Measurements from ENCODE around the gene CCDC121. TPM values are rescaled to one million over a fixed set of nuclear protein-coding genes. Genes with fewer than 3 reads are reported as not detected.
"Not testable (repeated sequence)": the region's sequence is repeated elsewhere in the genome, so short reads cannot be mapped to it uniquely, and the experiment has no call there.

CCDC121 gene
- polyA plus RNA-seq, 4 donors = 11.1 to 15.3 (median 13.2) TPM

GRCh38 chr2:27638037-27638637, 9.3 kb upstream of the CCDC121 start:
- no peak for DNase-seq (ENCODE audit: low read depth in 4 of 4, low spot score in 3 of 4)

DNA sequence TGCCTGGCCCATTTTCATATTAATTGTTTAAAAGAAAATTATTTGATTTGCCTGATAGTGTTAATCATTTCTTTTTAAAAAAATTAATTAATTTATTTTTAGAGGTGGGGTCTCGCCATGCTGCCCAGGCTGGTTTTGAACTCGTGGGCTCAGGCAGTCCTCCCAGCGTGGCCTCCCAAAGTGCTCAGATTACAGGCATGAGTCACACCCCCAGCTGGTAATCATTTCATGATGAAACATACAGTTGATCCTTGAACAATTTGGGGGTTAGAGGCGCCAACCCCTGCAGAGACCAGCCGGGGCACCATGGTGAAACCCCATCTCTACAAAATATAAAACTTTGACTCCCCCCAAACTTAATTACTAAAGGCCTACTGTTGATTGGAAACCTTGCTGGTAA, 8.0 kb upstream of the CCDC121 start:
- DNase-seq (ENCODE audit: low read depth in 4 of 4, low spot score in 3 of 4) = no peak

- no peak for DNase-seq (ENCODE audit: low read depth in 4 of 4, low spot score in 3 of 4)
These were observed 5.5 kb upstream of the CCDC121 start for GRCh38 chr2:27634291-27634690.

DNA sequence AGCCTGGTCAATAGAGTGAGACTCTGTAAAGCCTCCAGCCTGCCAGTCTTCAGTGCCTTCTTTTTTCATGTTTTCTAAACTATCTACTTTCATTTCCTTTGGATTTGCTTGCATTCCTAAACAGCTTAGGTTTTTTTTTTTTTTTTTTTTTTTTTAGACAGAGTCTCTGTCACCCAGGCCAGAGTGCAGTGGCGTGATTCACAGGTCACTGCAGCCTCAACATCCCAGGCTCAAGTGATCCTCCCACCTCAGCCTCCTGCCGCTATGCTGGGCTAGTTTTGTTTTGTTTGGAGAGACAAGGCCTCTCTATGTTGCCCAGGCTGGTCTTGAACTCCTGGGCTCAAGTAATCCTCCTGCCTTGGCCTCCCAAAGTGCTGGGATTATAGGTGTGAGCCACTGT, 1.4 kb upstream of the CCDC121 start:
- not testable (repeated sequence) for DNase-seq (ENCODE audit: low read depth in 4 of 4, low spot score in 3 of 4)

DNA sequence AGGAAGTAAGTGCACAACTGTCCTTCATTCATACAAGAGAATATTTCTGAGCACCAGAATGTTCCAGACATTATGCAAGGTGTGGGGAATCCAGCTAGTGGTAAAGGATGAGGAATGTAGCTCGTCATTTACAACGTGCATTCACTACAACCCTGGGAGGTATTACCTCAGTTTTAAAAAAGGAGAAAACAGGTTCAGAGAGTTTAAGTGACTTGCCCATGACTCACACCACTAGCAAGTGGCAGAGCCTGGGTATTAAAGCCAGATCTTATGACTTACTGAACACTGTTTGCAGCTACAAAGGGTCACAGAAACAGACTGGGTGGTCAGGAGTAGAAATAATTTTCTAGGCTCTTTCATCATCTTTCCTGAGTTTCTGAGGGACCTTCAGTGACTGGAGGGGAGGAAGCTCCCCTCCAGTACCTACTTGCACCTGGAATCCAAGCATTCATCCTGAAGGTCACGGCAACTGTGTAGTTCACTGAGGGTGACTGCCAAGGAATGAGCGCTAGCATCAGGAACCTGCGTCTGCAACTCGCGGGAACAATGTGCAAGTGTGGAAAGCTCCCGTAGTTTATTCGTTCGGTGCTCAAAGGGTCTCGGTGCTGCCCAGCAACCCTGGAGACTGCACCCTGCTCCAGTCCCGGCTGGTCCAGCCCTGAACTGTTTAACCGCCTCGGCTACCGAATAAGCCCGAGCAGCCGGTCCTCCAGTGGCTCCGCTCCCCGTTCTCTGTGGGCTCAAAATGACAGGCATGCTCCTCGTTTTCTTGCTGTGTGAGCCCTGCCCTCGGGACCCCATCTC, 647 bp downstream of the CCDC121 start:
- no peak for DNase-seq (ENCODE audit: low read depth in 4 of 4, low spot score in 3 of 4)

DNA sequence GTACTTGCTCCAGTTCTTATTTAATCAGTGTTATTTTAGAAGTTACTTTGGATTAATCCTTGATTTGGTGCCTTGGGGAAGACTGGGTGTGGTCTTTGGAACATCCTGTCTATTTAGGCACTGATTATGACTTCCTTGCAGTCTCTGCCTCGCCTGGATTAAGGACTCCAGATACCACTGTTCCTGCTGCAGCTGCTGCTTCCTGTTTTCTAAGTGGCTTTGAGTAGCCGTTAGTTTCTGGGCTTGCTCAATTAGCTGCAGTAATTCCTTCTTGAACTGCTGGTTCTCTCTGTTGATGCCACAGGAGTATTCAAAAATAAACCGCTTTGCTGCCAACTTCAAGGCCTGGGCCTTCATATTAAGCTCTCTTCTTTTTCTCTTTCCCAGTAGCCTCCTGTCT, 1.9 kb downstream of the CCDC121 start:
- not testable (repeated sequence) for DNase-seq (ENCODE audit: low read depth in 4 of 4, low spot score in 3 of 4)

DNA sequence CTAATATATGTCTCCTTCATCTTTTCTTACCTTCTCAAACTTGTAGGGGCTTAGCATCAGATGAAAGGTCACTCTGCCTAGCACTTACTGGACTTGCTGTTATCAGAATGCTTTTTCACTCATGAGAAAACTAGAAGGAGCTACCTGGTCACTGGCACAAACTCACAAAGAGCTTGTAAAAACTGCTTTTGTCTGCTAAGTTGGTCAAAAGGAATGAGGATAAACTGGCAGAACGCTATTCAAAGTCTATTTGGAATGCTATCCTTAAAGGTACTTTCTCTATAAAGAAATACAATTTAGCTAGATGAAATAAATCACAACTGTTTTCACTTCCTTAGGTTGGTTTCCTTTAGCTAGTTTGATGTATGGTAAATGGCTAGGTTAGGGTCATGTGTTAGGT, 2.5 kb downstream of the CCDC121 start:
- DNase-seq (ENCODE audit: low read depth in 4 of 4, low spot score in 3 of 4) = not testable (repeated sequence)

DNA sequence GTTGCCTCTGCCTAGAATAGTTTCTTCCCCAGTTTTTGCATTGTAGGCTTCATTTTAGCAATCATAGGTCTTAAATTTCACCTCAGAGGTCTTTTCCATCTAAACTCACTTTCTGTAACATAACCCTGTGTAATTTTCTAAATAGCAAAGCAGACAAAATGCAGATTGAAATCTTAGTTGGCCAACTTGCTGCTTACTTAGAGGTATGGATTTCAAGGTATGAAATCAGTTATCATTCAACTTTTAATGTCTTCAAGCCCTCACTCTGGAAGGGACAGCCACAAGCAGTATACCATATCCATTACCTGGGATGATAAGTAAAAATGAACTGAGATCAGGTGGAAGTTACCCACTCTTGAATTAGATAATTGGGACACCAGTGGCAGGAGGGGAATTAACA, 3.9 kb downstream of the CCDC121 start:
- DNase-seq (ENCODE audit: low read depth in 4 of 4, low spot score in 3 of 4) = no peak

GRCh38 chr2:27622921-27623384, 5.9 kb downstream of the CCDC121 start:
- DNase-seq (ENCODE audit: low read depth in 4 of 4, low spot score in 3 of 4) = no peak

- no peak for DNase-seq (ENCODE audit: low read depth in 4 of 4, low spot score in 3 of 4)
These were observed 7.3 kb downstream of the CCDC121 start for GRCh38 chr2:27621524-27621923.

DNA sequence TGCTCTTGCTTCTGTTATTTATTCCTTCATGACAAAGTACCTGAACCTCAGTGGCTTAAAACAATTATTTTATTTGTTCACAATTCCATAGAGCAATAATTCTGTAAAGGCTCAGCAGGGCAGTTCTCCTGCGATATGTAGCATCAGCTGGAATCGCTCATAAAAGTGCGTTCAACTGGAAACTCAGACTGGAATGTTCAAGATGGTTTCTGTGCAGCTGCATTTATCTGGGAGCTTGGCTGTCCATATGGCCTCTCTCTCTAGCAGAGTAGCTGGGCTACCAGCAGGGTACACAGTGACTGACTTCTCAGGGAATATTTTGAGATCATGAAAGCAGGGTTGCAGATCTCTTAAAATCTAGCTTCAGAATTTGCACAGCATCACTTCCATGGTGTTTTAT, 13.5 kb downstream of the CCDC121 start:
- DNase-seq (ENCODE audit: low read depth in 4 of 4, low spot score in 3 of 4) = no peak

DNA sequence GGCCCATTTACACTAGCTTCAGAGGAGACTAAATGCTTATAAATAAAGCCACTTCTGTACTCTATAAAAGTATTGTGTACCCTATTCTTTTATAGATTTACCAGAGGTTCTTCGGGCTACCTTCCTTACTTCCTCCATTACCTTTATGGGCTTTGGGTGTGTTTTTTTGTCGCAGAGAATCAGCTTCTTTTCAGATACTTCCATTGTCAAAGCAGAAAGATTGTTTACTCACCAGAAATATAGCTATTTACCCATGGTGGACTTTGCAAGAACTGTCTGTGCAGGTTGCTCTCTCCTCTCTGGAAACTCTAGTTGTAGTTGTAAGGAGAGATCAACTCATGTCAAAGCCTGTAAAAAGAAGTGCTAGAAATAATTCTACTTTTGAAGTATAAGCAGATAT, 14.8 kb downstream of the CCDC121 start:
- no peak for DNase-seq (ENCODE audit: low read depth in 4 of 4, low spot score in 3 of 4)

GRCh38 chr2:27606611-27607010, 22.2 kb downstream of the CCDC121 start:
- no peak for DNase-seq (ENCODE audit: low read depth in 4 of 4, low spot score in 3 of 4)

DNA sequence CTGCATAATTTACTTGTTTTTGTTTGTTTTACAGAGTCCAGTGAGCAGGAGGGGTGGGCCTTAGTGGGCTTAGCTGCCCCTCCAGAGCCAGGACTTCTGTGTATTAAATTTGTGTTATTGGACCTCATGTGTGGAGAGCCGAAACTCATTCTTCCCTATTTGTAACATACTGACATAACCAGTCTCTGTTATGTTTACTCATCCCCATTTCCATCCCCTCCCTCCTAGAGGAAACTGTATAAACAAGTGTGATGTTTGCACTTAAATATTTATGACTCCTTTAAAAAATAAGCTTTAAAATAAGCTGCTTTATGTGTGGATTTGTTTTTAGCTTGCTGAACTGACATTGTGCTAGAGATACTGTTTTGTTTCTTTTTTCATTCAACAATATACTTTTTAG, 32.2 kb downstream of the CCDC121 start:
- no peak for DNase-seq (ENCODE audit: low read depth in 4 of 4, low spot score in 3 of 4)

GRCh38 chr2:27595412-27595811, 33.4 kb downstream of the CCDC121 start:
- DNase-seq (ENCODE audit: low read depth in 4 of 4, low spot score in 3 of 4) = not testable (repeated sequence)

DNA sequence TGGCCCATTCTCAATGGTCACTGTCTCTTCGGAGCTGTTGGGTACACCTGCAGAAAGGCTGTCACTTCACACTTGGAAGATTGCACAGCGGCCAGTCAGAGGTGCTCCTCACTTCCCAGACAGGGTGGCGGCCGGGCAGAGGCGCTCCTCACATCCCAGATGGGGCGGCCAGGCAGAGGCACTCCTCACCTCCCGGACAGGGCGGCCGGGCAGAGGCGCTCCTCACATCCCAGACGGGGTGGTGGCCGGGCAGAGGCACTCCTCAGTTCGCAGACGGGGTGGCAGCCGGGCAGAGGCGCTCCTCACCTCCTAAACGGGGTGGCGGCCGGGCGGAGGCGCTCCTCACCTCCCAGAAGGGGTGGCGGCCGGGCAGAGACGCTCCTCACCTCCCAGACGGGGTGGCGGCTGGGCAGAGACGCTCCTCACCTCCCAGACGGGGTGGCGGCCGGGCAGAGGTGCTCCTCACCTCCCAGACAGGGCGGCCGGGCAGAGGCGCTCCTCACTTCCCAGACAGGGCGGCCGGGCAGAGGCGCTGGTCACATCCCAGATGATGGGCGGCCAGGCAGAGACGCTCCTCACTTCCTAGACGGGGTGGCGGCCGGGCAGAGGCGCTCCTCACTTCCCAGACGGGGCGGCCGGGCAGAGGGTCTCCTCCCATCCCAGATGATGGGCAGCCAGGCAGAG, 34.6 kb downstream of the CCDC121 start:
- not testable (repeated sequence) for DNase-seq (ENCODE audit: low read depth in 4 of 4, low spot score in 3 of 4)

- DNase-seq (ENCODE audit: low read depth in 4 of 4, low spot score in 3 of 4) = no peak
These were observed 35.6 kb downstream of the CCDC121 start for GRCh38 chr2:27593240-27593639.

- no peak for DNase-seq (ENCODE audit: low read depth in 4 of 4, low spot score in 3 of 4)
These were observed 37.1 kb downstream of the CCDC121 start for GRCh38 chr2:27591745-27592144.

- no peak for DNase-seq (ENCODE audit: low read depth in 4 of 4, low spot score in 3 of 4)
These were observed 40.5 kb downstream of the CCDC121 start for GRCh38 chr2:27588308-27588707.

- no peak for DNase-seq (ENCODE audit: low read depth in 4 of 4, low spot score in 3 of 4)
These were observed 41.8 kb downstream of the CCDC121 start for GRCh38 chr2:27587025-27587424.

DNA sequence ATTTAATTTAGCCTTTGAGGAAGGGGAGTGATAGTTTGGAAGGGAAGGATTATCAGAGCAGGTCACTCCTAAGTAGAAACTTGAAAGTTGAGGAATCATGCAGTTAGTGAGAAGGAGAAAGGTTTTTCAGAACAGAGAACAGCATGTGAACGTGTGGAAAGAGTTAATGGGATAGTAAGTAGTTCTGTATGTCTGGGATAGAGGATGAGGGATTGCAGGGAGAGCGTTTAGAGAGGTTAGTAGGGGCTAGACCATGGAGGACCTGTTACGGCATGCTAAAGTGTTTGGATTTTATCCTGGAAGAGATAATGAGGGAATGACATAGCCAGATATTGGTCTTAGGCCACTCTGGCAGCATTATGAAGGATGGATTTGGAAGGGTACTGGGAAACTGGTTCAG, 44.2 kb downstream of the CCDC121 start:
- DNase-seq (ENCODE audit: low read depth in 4 of 4, low spot score in 3 of 4) = no peak

Data from left renal pelvis (tissue), 4 donors.